Activated naive CD4-positive, alpha-beta T cell treated with anti-CD3 and anti-CD28 coated beads, Interleukin-2, amount 50 U/mL, for 24 hours (primary cell): ENCODE results near the gene FBRSL1.
A peak's percentile ranks its signal among the peaks of the same experiment; 100 is the strongest.

Experiments
- H3K27ac Mint-ChIP-seq: one replicate; pipeline ENCODE4 v1.8.0; 2021; ENCODE audit warnings: mild to moderate bottlenecking, mixed read lengths
- H3K27me3 Mint-ChIP-seq: one replicate; pipeline ENCODE4 v1.8.0; 2021; ENCODE audit warnings: mixed read lengths
- H3K36me3 Mint-ChIP-seq: one replicate; pipeline ENCODE4 v1.8.0; 2021; ENCODE audit warnings: mixed read lengths
- H3K4me1 Mint-ChIP-seq: one replicate; pipeline ENCODE4 v1.8.0; 2021; ENCODE audit warnings: mixed read lengths
- H3K4me3 Mint-ChIP-seq: one replicate; pipeline ENCODE4 v1.8.0; 2021; ENCODE audit warnings: mild to moderate bottlenecking, mixed read lengths
- H3K9me3 Mint-ChIP-seq: one replicate; pipeline ENCODE4 v1.8.0; 2021; ENCODE audit warnings: mixed read lengths

FBRSL1 gene

GRCh38 chr12:132450418-132451171, 39.4 kb upstream of the FBRSL1 start:
- peaks cover 29% of the 10 kb centered on the region for H3K4me1 Mint-ChIP-seq
- no peak overlapping the region for H3K4me3 Mint-ChIP-seq
- no peaks in the 10 kb centered on the region for H3K27me3 Mint-ChIP-seq
- H3K9me3 Mint-ChIP-seq, result no peaks in the 10 kb centered on the region
- no peaks in the 10 kb centered on the region for H3K36me3 Mint-ChIP-seq
- H3K27ac Mint-ChIP-seq, result no peak overlapping the region

GRCh38 chr12:132451172-132451835, 38.6 kb upstream of the FBRSL1 start:
- Mint-ChIP-seq H3K4me3 (no peak overlapping the region), H3K9me3 (no peaks in the 10 kb centered on the region), H3K4me1 (peaks cover 24% of the 10 kb centered on the region), H3K36me3 (no peaks in the 10 kb centered on the region), H3K27me3 (no peaks in the 10 kb centered on the region), H3K27ac (no peak overlapping the region)

GRCh38 chr12:132451836-132452195, 38.1 kb upstream of the FBRSL1 start:
- Mint-ChIP-seq H3K4me3 (no peak overlapping the region), H3K27ac (peak overlapping the region; percentile 60), H3K4me1 (peaks cover 22% of the 10 kb centered on the region), H3K9me3 (no peaks in the 10 kb centered on the region), H3K27me3 (no peaks in the 10 kb centered on the region), H3K36me3 (no peaks in the 10 kb centered on the region)

GRCh38 chr12:132452596-132453350, 37.2 kb upstream of the FBRSL1 start:
- H3K4me1 Mint-ChIP-seq, result peaks cover 22% of the 10 kb centered on the region
- H3K9me3 Mint-ChIP-seq, result no peaks in the 10 kb centered on the region
- no peaks in the 10 kb centered on the region for H3K27me3 Mint-ChIP-seq
- no peak overlapping the region for H3K4me3 Mint-ChIP-seq
- H3K27ac Mint-ChIP-seq, result no peak overlapping the region
- no peaks in the 10 kb centered on the region for H3K36me3 Mint-ChIP-seq

GRCh38 chr12:132453361-132454192, 36.4 kb upstream of the FBRSL1 start:
- no peak overlapping the region for H3K27ac Mint-ChIP-seq
- no peaks in the 10 kb centered on the region for H3K27me3 Mint-ChIP-seq
- H3K9me3 Mint-ChIP-seq, result no peaks in the 10 kb centered on the region
- no peaks in the 10 kb centered on the region for H3K36me3 Mint-ChIP-seq
- no peak overlapping the region for H3K4me3 Mint-ChIP-seq
- peaks cover 16% of the 10 kb centered on the region for H3K4me1 Mint-ChIP-seq

- Mint-ChIP-seq H3K9me3 (no peaks in the 10 kb centered on the region), H3K36me3 (no peaks in the 10 kb centered on the region), H3K27me3 (no peaks in the 10 kb centered on the region), H3K4me3 (no peak overlapping the region), H3K4me1 (peaks cover 19% of the 10 kb centered on the region), H3K27ac (no peak overlapping the region)
Measured at GRCh38 chr12:132454193-132454932, 35.6 kb upstream of the FBRSL1 start.

GRCh38 chr12:132454933-132455418, 35.0 kb upstream of the FBRSL1 start:
- H3K4me3 Mint-ChIP-seq, result no peak overlapping the region
- H3K36me3 Mint-ChIP-seq, result no peaks in the 10 kb centered on the region
- no peaks in the 10 kb centered on the region for H3K27me3 Mint-ChIP-seq
- H3K9me3 Mint-ChIP-seq, result no peaks in the 10 kb centered on the region
- no peak overlapping the region for H3K27ac Mint-ChIP-seq
- H3K4me1 Mint-ChIP-seq, result peaks cover 14% of the 10 kb centered on the region

- Mint-ChIP-seq H3K36me3 (no peaks in the 10 kb centered on the region), H3K4me3 (no peak overlapping the region), H3K27me3 (no peaks in the 10 kb centered on the region), H3K27ac (peak overlapping the region; percentile 30), H3K9me3 (no peaks in the 10 kb centered on the region), H3K4me1 (peaks cover 14% of the 10 kb centered on the region)
Measured at GRCh38 chr12:132455565-132455964, 34.4 kb upstream of the FBRSL1 start.

- H3K9me3 Mint-ChIP-seq, result no peaks in the 10 kb centered on the region
- H3K27me3 Mint-ChIP-seq, result no peaks in the 10 kb centered on the region
- H3K36me3 Mint-ChIP-seq, result no peaks in the 10 kb centered on the region
- H3K4me3 Mint-ChIP-seq, result no peak overlapping the region
- peaks cover 14% of the 10 kb centered on the region for H3K4me1 Mint-ChIP-seq
- no peak overlapping the region for H3K27ac Mint-ChIP-seq
Measured at GRCh38 chr12:132456186-132456943, 33.6 kb upstream of the FBRSL1 start.

GRCh38 chr12:132456944-132457495, 32.9 kb upstream of the FBRSL1 start:
- H3K27ac Mint-ChIP-seq, result no peak overlapping the region
- H3K4me3 Mint-ChIP-seq, result no peak overlapping the region
- H3K9me3 Mint-ChIP-seq, result no peaks in the 10 kb centered on the region
- H3K27me3 Mint-ChIP-seq, result no peaks in the 10 kb centered on the region
- H3K4me1 Mint-ChIP-seq, result peaks cover 14% of the 10 kb centered on the region
- no peaks in the 10 kb centered on the region for H3K36me3 Mint-ChIP-seq

- Mint-ChIP-seq H3K36me3 (no peaks in the 10 kb centered on the region), H3K4me3 (no peak overlapping the region), H3K4me1 (peaks cover 13% of the 10 kb centered on the region), H3K27ac (no peak overlapping the region), H3K27me3 (no peaks in the 10 kb centered on the region), H3K9me3 (no peaks in the 10 kb centered on the region)
Measured at GRCh38 chr12:132458441-132458840, 31.5 kb upstream of the FBRSL1 start.

GRCh38 chr12:132458846-132459641, 30.9 kb upstream of the FBRSL1 start:
- H3K27me3 Mint-ChIP-seq, result no peaks in the 10 kb centered on the region
- H3K4me3 Mint-ChIP-seq, result no peak overlapping the region
- peak overlapping the region; percentile 9 for H3K27ac Mint-ChIP-seq
- no peaks in the 10 kb centered on the region for H3K9me3 Mint-ChIP-seq
- no peaks in the 10 kb centered on the region for H3K36me3 Mint-ChIP-seq
- H3K4me1 Mint-ChIP-seq, result peaks cover 13% of the 10 kb centered on the region

GRCh38 chr12:132460571-132460970, 29.4 kb upstream of the FBRSL1 start:
- Mint-ChIP-seq H3K4me3 (no peak overlapping the region), H3K36me3 (no peaks in the 10 kb centered on the region), H3K27ac (no peak overlapping the region), H3K4me1 (peaks cover 9% of the 10 kb centered on the region), H3K27me3 (no peaks in the 10 kb centered on the region), H3K9me3 (no peaks in the 10 kb centered on the region)
